ENCODE results near the gene ADAMTS5. TPM values are rescaled to one million over a fixed set of nuclear protein-coding genes. Genes with fewer than 3 reads are reported as not detected.

ADAMTS5 gene
- total and polyA plus RNA-seq, 2 of the 13 experiments (the other 11 are each of a cell fraction or from before 2014, with no cell fraction given): not detected

GRCh38 chr21:26948194-26948593 is 18.7 kb downstream of the ADAMTS5 start (continued):
- TF ChIP-seq ZNF646 (CRISPR knock-in tag; IDR thresholded peaks at IDR 0.05): no peak

- H3K79me2 ChIP-seq (ENCODE audit: insufficient read depth, low read length): no peaks in the 10 kb centered on the region
- H3K9me3 ChIP-seq (ENCODE audit: low read length): peaks cover 81% of the 10 kb centered on the region
- ATAC-seq (no peak), FAIRE-seq (no peak), DNase-seq (ENCODE audit: low spot score) (no peak)
- in situ Hi-C loops (cut with HindIII; ENCODE audit: extremely low pct_ligation_motif_present, low pct_unique_long_range_greater_than_20kb) (no loop called here), intact Hi-C loops (cut with micrococcal nuclease; ENCODE audit: unreplicated experiment) (no loop called here)
- WGBS (ENCODE audit: low lambda C conversion rate): 3% methylated on average over 6 of the region's 6 CpGs
- no peak overlapping the region for H3K9ac ChIP-seq (ENCODE audit: insufficient read depth, low read depth, low read length)
- no peaks in the 10 kb centered on the region for H3K36me3 ChIP-seq (replicated peaks in 1 of 2; ENCODE audit: control insufficient read depth in 1 of 2, insufficient read depth in 2 of 2, low read length in 2 of 2)
- no peak overlapping the region for H2AFZ ChIP-seq (ENCODE audit: low read length)
- H3K4me2 ChIP-seq (ENCODE audit: low read depth, low read length): no peak overlapping the region
- CTCF ChIA-PET (ENCODE audit: low intra/inter-chr PET ratio, low total read pairs): no interaction called here
- no peaks in the 10 kb centered on the region for H3K27me3 ChIP-seq (ENCODE audit: control insufficient read depth in 1 of 2, insufficient read depth in 2 of 2, low read length in 2 of 2)
- POLR2A ChIA-PET: no interaction called here
- H3K4me3 ChIP-seq (replicated peaks in 1 of 3; ENCODE audit: insufficient read depth in 1 of 3, low read depth in 2 of 3, low read length in 3 of 3): no peak overlapping the region
- H3K27ac ChIP-seq (ENCODE audit: extremely low read length, insufficient read depth, low read length): no peak overlapping the region
- H3K4me1 ChIP-seq (ENCODE audit: insufficient read depth, low read length): no peaks in the 10 kb centered on the region
- BruUV-seq (replicated peaks): no TSS peak
- H4K20me1 ChIP-seq (ENCODE audit: insufficient read depth, low read length): no peaks in the 10 kb centered on the region
- TF ChIP-seq RELA (CRISPR knock-in tag; IDR thresholded peaks at IDR 0.05): no peak
- no peak for TF ChIP-seq ZHX2 (IDR thresholded peaks at IDR 0.05; ENCODE audit: low read depth)
- TF ChIP-seq ZHX2 (CRISPR knock-in tag; IDR thresholded peaks at IDR 0.05; ENCODE audit: borderline replicate concordance): no peak
- TF ChIP-seq MLX (CRISPR knock-in tag; IDR thresholded peaks at IDR 0.05): no peak
- no peak for TF ChIP-seq PHB2 (IDR thresholded peaks at IDR 0.05; ENCODE audit: partially characterized antibody)
- TF ChIP-seq ZNF430 (CRISPR knock-in tag; IDR thresholded peaks at IDR 0.05): no peak
- TF ChIP-seq SP4 (CRISPR knock-in tag; IDR thresholded peaks at IDR 0.05): no peak
- no peak for TF ChIP-seq ZNF331 (CRISPR knock-in tag; IDR thresholded peaks at IDR 0.05)
- TF ChIP-seq EZH2 (conservative IDR thresholded peaks at IDR 0.05; ENCODE audit: low read depth, low read length): no peak
Measured at GRCh38 chr21:26946744-26947446, 20.0 kb downstream of the ADAMTS5 start.

Measured in HepG2 (cell line).